KMS-11 (cell line): Measurements from ENCODE around the gene MYO1A.
"Not testable (repeated sequence)": the region's sequence is repeated elsewhere in the genome, so short reads cannot be mapped to it uniquely, and the experiment has no call there.

Experiments
- H2AFZ ChIP-seq: fragments of 200-600 bp; sonication (generic); 2 replicates; pipeline ENCODE4 v1.6.1; 2016; ENCODE audit warnings: antibody characterized with exemption, mixed run types, low read depth
- H3K27ac ChIP-seq: fragments of 200-600 bp; sonication (generic); 2 replicates; pipeline ENCODE4 v1.6.1; 2016; ENCODE audit warnings: mild to moderate bottlenecking, mixed run types
- H3K27me3 ChIP-seq: fragments of 200-600 bp; sonication (generic); 2 replicates; pipeline ENCODE4 v1.6.1; 2017; ENCODE audit warnings: mild to moderate bottlenecking, low read depth, mixed run types, moderate library complexity; ENCODE audit not compliant: insufficient read depth
- H3K36me3 ChIP-seq: fragments of 200-600 bp; sonication (generic); 2 replicates; pipeline ENCODE4 v1.6.1; 2017; ENCODE audit warnings: mild to moderate bottlenecking, mixed run types; ENCODE audit not compliant: insufficient read depth
- H3K4me1 ChIP-seq: fragments of 200-600 bp; sonication (generic); 2 replicates; pipeline ENCODE4 v1.6.1; 2016; ENCODE audit warnings: mild to moderate bottlenecking, low read depth, mixed run types; ENCODE audit not compliant: poor library complexity, severe bottlenecking
- H3K4me2 ChIP-seq: fragments of 200-600 bp; sonication (generic); 2 replicates; pipeline ENCODE4 v1.7.0; 2016; ENCODE audit warnings: mild to moderate bottlenecking, mixed run types
- H3K4me3 ChIP-seq: fragments of 200-600 bp; sonication (generic); IDR thresholded peaks from 2 replicates; pipeline ENCODE4 v1.6.1; 2017; ENCODE audit warnings: low read depth, low read length, mixed read lengths; ENCODE audit not compliant: insufficient read depth
- H3K79me2 ChIP-seq: fragments of 200-600 bp; sonication (generic); 2 replicates; pipeline ENCODE4 v1.6.1; 2016; ENCODE audit warnings: low read depth, mixed run types; ENCODE audit not compliant: insufficient read depth
- H3K9ac ChIP-seq: fragments of 200-600 bp; sonication (generic); 2 replicates; pipeline ENCODE4 v1.6.1; 2016; ENCODE audit warnings: mild to moderate bottlenecking, mixed run types
- H4K20me1 ChIP-seq: fragments of 200-600 bp; sonication (generic); 2 replicates; pipeline ENCODE4 v1.6.1; 2016; ENCODE audit warnings: mild to moderate bottlenecking, mixed run types; ENCODE audit not compliant: insufficient read depth
- TF ChIP-seq, protein P1 (sequence below): fragments of 200-600 bp; sonication (generic); conservative IDR thresholded peaks from 2 replicates; pipeline ENCODE4 v1.6.1; 2017; ENCODE audit warnings: low read depth, mild to moderate bottlenecking, antibody characterized with exemption, low read length, moderate library complexity, mixed read lengths

Gene MYO1A

DNA sequence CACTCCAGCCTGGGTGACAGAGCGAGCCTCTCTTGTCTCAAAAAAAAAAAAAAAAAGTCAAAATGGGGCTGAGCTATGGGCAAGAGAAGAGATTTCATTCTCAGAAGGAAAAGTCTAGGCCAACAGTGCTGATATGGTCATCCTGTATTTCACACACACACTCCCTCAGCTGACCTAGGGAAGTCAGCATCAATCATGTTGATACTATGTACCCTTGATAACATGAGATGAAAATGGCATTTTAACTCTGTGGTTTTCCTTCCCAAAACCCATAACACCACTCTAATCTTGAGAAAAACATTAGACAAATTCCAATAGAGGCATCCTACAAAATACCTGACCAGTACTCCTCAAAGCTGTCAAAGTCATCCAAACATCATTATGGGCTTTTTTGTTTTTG lies 30.9 kb upstream of the MYO1A start:
- peaks cover 22% of the 10 kb centered on the region for H3K4me1 ChIP-seq
- H3K9ac ChIP-seq, result no peak overlapping the region
- H2AFZ ChIP-seq, result no peak overlapping the region

DNA sequence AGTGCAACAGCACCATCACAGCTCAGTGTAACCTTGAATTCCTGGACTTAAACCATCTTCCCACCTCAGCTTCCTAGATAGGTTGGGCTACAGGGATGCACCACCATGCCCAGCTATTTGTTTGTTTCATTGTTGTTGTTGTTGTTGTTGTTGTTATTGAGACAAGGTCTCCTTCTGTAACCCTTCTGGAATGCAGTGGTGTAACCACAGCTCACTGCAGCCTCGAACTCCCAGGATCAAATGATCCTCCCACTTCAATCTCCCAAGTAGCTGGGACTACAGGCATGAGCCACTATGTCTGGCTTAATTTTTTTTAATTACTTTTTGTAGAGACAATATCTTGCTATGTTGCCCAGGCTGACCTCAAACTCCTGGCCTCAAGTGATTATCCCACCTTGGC lies 29.9 kb upstream of the MYO1A start:
- Histone ChIP-seq H3K4me1 (peaks cover 16% of the 10 kb centered on the region), H3K4me3 (no peak overlapping the region), H3K9ac (peak overlapping the region; percentile 14; the same call in 1 of the 2 replicates), H3K4me2 (peak overlapping the region; percentile 79), H3K27me3 (no peaks in the 10 kb centered on the region), H3K79me2 (peaks cover 32% of the 10 kb centered on the region), H4K20me1 (no peaks in the 10 kb centered on the region), H3K27ac (no peak overlapping the region; the same call in 1 of the 2 replicates), H3K36me3 (no peaks in the 10 kb centered on the region; the same call in 1 of the 2 replicates), H2AFZ (peak overlapping the region; percentile 63)
- TF ChIP-seq, protein P1, sequence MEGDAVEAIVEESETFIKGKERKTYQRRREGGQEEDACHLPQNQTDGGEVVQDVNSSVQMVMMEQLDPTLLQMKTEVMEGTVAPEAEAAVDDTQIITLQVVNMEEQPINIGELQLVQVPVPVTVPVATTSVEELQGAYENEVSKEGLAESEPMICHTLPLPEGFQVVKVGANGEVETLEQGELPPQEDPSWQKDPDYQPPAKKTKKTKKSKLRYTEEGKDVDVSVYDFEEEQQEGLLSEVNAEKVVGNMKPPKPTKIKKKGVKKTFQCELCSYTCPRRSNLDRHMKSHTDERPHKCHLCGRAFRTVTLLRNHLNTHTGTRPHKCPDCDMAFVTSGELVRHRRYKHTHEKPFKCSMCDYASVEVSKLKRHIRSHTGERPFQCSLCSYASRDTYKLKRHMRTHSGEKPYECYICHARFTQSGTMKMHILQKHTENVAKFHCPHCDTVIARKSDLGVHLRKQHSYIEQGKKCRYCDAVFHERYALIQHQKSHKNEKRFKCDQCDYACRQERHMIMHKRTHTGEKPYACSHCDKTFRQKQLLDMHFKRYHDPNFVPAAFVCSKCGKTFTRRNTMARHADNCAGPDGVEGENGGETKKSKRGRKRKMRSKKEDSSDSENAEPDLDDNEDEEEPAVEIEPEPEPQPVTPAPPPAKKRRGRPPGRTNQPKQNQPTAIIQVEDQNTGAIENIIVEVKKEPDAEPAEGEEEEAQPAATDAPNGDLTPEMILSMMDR, result no peak

More for the DNA sequence above, 30.9 kb upstream of the MYO1A start:
- TF ChIP-seq, protein P1, result no peak
- Histone ChIP-seq H3K36me3 (no peaks in the 10 kb centered on the region), H3K27me3 (no peaks in the 10 kb centered on the region), H3K4me2 (no peak overlapping the region), H4K20me1 (no peaks in the 10 kb centered on the region), H3K4me3 (no peak overlapping the region), H3K79me2 (peaks cover 25% of the 10 kb centered on the region), H3K27ac (no peak overlapping the region)

DNA sequence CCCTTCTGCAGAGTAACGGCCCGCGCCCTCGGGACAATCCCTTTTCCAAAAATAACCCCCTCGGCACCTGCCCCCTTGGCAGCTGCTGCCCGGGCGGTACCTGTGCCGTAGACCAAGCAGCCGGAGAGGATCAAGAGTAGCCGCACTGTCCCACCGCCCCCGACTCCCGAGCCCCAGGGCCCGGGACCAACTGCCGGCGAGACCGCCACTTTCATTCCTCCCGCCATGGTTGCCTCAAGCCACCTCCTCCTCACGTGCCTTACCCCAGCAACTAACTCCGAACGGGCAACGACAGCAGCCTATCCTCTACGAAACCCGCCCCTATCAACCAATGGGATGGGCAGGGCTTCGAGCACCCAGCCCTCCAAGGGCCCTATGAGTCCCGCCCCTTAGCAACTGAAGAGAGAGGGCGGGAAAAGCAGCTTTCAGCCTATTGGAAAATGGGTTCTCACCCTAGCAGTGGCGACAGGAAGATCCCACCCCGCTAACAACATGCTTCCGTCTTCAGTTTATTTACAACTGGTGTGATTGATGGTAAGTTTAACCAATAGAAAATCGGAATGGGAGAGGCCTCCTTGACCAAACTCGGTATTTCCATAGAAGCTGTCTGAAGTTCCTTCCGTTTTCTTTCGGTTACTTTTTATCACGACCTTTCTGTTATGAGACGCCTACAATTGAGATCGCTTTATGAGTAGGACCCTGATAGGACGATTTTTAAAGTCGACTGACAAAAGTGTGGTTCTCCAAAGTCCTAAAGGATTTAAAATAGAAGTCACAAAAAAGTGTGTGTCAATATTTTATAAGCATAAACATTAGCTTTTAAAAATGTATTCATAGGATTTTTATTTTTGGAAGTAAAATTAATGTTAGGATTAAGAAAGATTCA lies 28.8 kb upstream of the MYO1A start, which contains the start of gene NEMP1:
TSS of gene NEMP1 (minus strand) at position 273 of the 886 bp plus-strand sequence. CDS start at position 227, 46 bp downstream.
- H2AFZ ChIP-seq, result peak within 1 kb of the TSS; percentile 63
- peaks cover 17% of the 10 kb centered on the region for H3K4me1 ChIP-seq
- H3K4me2 ChIP-seq, result peak within 1 kb of the TSS; percentile 79
- H3K79me2 ChIP-seq, result peaks cover 43% of the 10 kb centered on the region
- H3K36me3 ChIP-seq, result no peaks in the 10 kb centered on the region; the same call in 1 of the 2 replicates
- TF ChIP-seq, protein P1, result no peak
- peak within 1 kb of the TSS; percentile 86 for H3K27ac ChIP-seq
- H3K4me3 ChIP-seq, result peak within 1 kb of the TSS; percentile 53
- H4K20me1 ChIP-seq, result no peaks in the 10 kb centered on the region
- H3K9ac ChIP-seq, result peak within 1 kb of the TSS; percentile 90
- no peaks in the 10 kb centered on the region for H3K27me3 ChIP-seq

- H3K79me2 ChIP-seq, result peaks cover 57% of the 10 kb centered on the region
- peaks cover 14% of the 10 kb centered on the region; the same call in 1 of the 2 replicates for H3K36me3 ChIP-seq
- H2AFZ ChIP-seq, result not testable (repeated sequence)
These were observed 23.9 kb upstream of the MYO1A start for GRCh38 chr12:57073566-57074450.

More at GRCh38 chr12:57073566-57074450, 23.9 kb upstream of the MYO1A start:
- not testable (repeated sequence) for H3K27ac ChIP-seq, H3K4me2 ChIP-seq, H3K27me3 ChIP-seq, H3K4me3 ChIP-seq, H4K20me1 ChIP-seq, H3K9ac ChIP-seq
- H3K4me1 ChIP-seq, result peaks cover 20% of the 10 kb centered on the region
